Heart right ventricle (tissue), 16 donors: Measurements from ENCODE around the gene KHDC3L. TPM values are rescaled to one million over a fixed set of nuclear protein-coding genes. Genes with fewer than 3 reads are reported as not detected.

Experiments used
- ATAC-seq, 8 donors: fragments of 200-7000 bp; cut with Tn5 transposase; one replicate each; pipeline ENCODE4 v1.9.1; 2020; ENCODE audit warnings: mild to moderate bottlenecking in 8 of 8, moderate library complexity in 8 of 8, moderate number of reproducible peaks in 1 of 8
- DNase-seq, 2 donors: peaks; one replicate each; pipeline ENCODE4 v3.0.0-alpha.2; 2020
- H3K27ac ChIP-seq, 10 donors: fragments of 200-600 bp; sonication (generic) in 2 of 10; one replicate each; pipeline versions ENCODE4 v1.5.0 to v1.8.0; 2020 to 2022; ENCODE audit warnings: mild to moderate bottlenecking in 3 of 10
- H3K27me3 ChIP-seq, 7 donors: fragments of 200-600 bp; one replicate each; pipeline ENCODE4 v1.8.0; 2021 to 2022; ENCODE audit warnings: mild to moderate bottlenecking in 2 of 7
- H3K36me3 ChIP-seq, 9 donors: fragments of 200-600 bp; sonication (generic) in 1 of 9; one replicate each; pipeline versions ENCODE4 v1.5.0 to v1.8.0; 2020 to 2022; ENCODE audit warnings: mild to moderate bottlenecking in 2 of 9
- H3K4me1 ChIP-seq, 9 donors: fragments of 200-600 bp; sonication (generic) in 1 of 9; one replicate each; pipeline versions ENCODE4 v1.5.0 to v1.8.0; 2020 to 2022; ENCODE audit warnings: mild to moderate bottlenecking in 4 of 9
- H3K4me3 ChIP-seq, 10 donors: fragments of 200-600 bp; sonication (generic) in 2 of 10; one replicate each; pipeline versions ENCODE4 v1.5.0 to v1.8.0; 2020 to 2022; ENCODE audit warnings: mild to moderate bottlenecking in 7 of 10, moderate library complexity in 2 of 10
- H3K9me3 ChIP-seq, 11 donors: fragments of 200-600 bp in 10 of 11; sonication (generic) in 2 of 11; one replicate each; pipeline versions ENCODE4 v1.5.0 to v1.8.0; 2013 to 2022; ENCODE audit warnings: mild to moderate bottlenecking in 2 of 11, control low read depth in 1 of 11, moderate library complexity in 1 of 11
- CTCF ChIP-seq, 9 donors: fragments of 200-600 bp; sonication (generic) in 2 of 9; IDR thresholded peaks; one replicate each; pipeline versions ENCODE4 v1.5.0 to v1.8.0; 2021 to 2022; ENCODE audit warnings: antibody characterized with exemption in 9 of 9, mild to moderate bottlenecking in 5 of 9, moderate library complexity in 1 of 9
- WGBS, 2 donors: extraction: QIAGEN DNeasy Blood & Tissue Kit; methylation state at CpG; one replicate each; pipeline ENCODE4 v1.1.7; 2013; ENCODE audit warnings: inconsistent platforms in 1 of 2; 5-methylcytosine and 5-hydroxymethylcytosine counted together
- intact Hi-C, 10 donors: fragments of 100-400 bp; cut with DNase I; formaldehyde crosslinking; loops; one replicate each; pipeline versions ENCODE4 v1.11.1 to v1.14.2; 2022
- polyA plus RNA-seq, 2 donors: library from polyadenylated mRNA; stranded (reverse); fragments of 200-250 nt; gene quantifications; one replicate each; pipeline ENCODE4 v1.2.3, GENCODE V29; 2013
- total RNA-seq, 10 donors: library from RNA; stranded (reverse); fragmentation: NEBNext Ultra II Directional in 3 of 10; extraction: Animal tissue kit (Norgen Biotek cat#: 25700) in 3 of 10; gene quantifications; one replicate each; pipeline versions ENCODE4 v1.2.1 to v1.2.4, GENCODE V29; 2021 to 2023
- donor health status: Arrhythmogenic right ventricular cardiomyopathy.
- donor health status: ischemic (EF 13 %, LVEDD 7.1; RV severe dilation, severe dysfunction).
- donor health status: healthy with polysubstance abuse.
- donor health status: DM: no; HTN: yes; CAD: no.
- donor health status: DM: no; HTN: no; CAD: no.
- donor health status: ischemic (EF 25% LVEDD 6.9; RV normal size, moderate dysfunction).
- donor health status: ischemic (EF 25% LVEDD 5.7; RV mildly dilated, moderate dysfunction).
- donor health status: healthy.
- donor health status: DM: yes; HTN: yes; CAD: no.
- donor health status: Ischemic cardiomyopathy.
- donor health status: ischemic (EF 35%, LVEDD 5.7; RV mildly dilated, moderate dysfunction).
- donor health status: nonischemic (EF 11% LVEDD 7.7; RV severe dilation, severe dysfunction).
- donor health status: DM: yes; HTN: yes; CAD: no.
- donor health status: PGD.
- donor health status: ischemic (EF 29% LVEDD 5.4; RV normal size, mild dysfunction).
- donor health status: nonischemic (EF 23%, LVEDD 6.1; RV moderate dilation, normal function).

The KHDC3L gene
- total and polyA plus RNA-seq, 12 donors = not detected

DNA sequence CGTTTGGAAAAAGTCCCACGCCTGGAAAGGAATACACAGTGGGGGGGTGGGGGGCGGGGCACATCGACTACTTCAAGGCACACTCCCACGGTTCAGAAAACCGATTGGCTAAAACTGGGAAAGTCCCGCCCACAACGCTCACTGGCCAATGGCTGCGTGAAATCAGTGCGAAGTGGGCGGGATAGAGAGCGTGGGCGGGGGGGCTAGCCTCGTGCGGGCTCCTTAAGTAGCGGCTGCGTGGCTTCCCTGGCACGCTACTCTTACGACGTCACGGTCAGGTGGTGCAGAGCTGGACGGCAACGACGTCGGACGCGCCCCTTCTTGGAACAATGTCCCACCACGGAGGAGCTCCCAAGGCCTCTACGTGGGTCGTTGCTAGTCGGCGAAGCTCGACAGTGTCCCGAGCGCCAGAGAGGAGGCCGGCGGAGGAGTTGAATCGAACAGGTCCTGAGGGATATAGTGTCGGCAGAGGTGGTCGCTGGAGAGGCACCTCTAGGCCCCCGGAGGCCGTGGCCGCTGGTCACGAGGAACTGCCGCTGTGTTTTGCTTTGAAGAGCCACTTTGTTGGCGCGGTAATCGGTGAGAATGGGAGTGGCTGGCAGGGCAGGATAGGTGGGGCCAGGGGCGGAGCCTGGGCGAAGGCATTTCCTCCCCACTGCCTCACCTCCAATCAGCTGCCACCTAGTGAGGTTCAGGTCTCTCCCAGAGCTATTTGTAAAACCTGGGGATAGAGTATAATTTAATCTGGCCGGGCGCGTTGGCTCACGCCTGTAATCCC, 32.3 kb downstream of the KHDC3L start, which contains the start of gene DDX43:
Gene DDX43, plus strand, starts transcription at position 252 of the 778 bp plus-strand sequence. Its CDS starts 78 bp downstream, at position 330.
- Histone ChIP-seq H3K27ac (no peak within 1 kb of the TSS), H3K9me3 (no peaks in the 10 kb centered on the region), H3K27me3 (no peaks in the 10 kb centered on the region), H3K36me3 (no peaks in the 10 kb centered on the region), H3K4me3 (peak within 1 kb of the TSS in 5 of 10 donors; percentile 32 to 38 (median 35)), H3K4me1 (peaks cover 0 to under 1% (median 0%) of the 10 kb centered on the region in 9 donors)
- 71 to 76% methylated on average over 54 of the region's 54 CpGs for WGBS, 2 donors
- ATAC-seq (peak in 7 of 8 donors; percentile 43 to 94 (median 92)), DNase-seq (peak; percentile 27 to 79)
- no peak for TF ChIP-seq CTCF (IDR thresholded peaks at IDR 0.05)
- intact Hi-C loops = no loop called here

DNA sequence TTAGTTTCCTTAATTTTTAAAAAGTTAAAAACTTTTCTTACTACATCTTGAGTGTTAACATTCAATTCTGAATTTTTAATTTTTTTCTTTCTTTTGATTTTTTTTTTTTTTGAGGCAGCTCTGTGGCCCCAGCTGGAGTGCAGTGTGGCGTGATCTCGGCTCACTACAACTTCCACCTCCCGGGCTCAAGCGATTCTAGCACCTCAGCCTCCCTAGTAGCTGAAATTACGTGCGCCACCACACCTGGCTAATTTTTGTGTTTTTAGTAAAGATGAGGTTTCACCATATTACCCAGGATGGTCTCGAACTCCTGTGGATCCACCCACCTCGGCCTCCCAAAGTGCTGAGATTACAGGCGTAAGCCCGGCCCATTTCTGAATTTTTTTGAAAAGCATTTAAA, 33.4 kb downstream of the KHDC3L start:
- DNase-seq = no peak
- H3K36me3 ChIP-seq = no peaks in the 10 kb centered on the region
- H3K4me1 ChIP-seq = no peaks in the 10 kb centered on the region
- TF ChIP-seq CTCF (IDR thresholded peaks at IDR 0.05) = no peak
- H3K9me3 ChIP-seq = no peaks in the 10 kb centered on the region
- no peak overlapping the region for H3K4me3 ChIP-seq
- ATAC-seq = no peak
- H3K27ac ChIP-seq = no peak overlapping the region
- 95 to 96% methylated on average over 10 of the region's 10 CpGs for whole genome bisulfite sequencing, 2 donors
- H3K27me3 ChIP-seq = no peaks in the 10 kb centered on the region
- intact Hi-C loops = no loop called here

DNA sequence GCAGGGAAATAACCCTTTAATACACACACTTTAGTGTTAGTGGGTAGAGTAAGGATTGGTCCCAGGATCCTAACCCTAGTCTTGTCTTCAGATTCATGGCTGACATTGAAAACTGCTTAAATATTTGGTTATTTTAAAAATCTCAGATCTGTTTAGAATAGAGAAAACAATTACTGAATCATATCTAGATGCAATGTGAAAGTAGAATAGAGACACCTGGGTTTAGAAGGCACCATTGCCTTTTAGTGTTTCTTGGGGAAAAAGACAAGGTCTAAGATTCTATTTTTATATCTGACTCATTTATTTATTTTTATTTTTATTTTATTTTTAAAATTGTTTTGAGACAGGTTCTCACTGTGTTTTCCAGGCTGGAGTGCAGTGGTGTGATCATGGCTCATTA, 38.2 kb downstream of the KHDC3L start:
- H3K36me3 ChIP-seq = no peaks in the 10 kb centered on the region
- no peak overlapping the region for H3K27ac ChIP-seq
- no peaks in the 10 kb centered on the region for H3K4me1 ChIP-seq
- intact Hi-C loops = no loop called here
- no peak for TF ChIP-seq CTCF (IDR thresholded peaks at IDR 0.05)
- no peak for DNase-seq
- no peak for ATAC-seq
- H3K27me3 ChIP-seq = no peaks in the 10 kb centered on the region
- H3K9me3 ChIP-seq = no peaks in the 10 kb centered on the region
- no peak overlapping the region for H3K4me3 ChIP-seq

DNA sequence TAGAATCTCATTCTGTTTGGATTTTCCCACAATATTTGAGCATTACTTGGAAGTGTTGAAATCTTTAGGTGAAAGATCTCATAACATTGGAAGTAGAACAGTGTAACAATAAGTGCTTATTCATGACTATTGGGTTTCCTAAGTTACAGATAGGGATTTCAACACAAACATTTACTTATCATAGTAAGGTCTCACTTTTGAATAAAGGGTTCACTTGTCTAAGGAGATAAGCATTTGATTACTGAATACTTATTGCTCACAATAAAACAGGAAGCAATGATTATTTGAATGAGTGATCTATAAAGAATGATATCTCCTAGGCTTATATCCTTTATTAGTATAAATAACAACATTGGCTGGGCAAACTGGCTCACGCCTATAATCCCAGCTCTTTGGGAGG, 46.9 kb downstream of the KHDC3L start:
- TF ChIP-seq CTCF (IDR thresholded peaks at IDR 0.05) = no peak
- Histone ChIP-seq H3K9me3 (no peaks in the 10 kb centered on the region), H3K4me3 (no peak overlapping the region), H3K4me1 (no peaks in the 10 kb centered on the region), H3K27me3 (no peaks in the 10 kb centered on the region), H3K36me3 (no peaks in the 10 kb centered on the region), H3K27ac (no peak overlapping the region)
- 96 to 100% methylated on average over 1 of the region's 1 CpG for WGBS, 2 donors
- no peak for DNase-seq
- no peak for ATAC-seq
- intact Hi-C loops = no loop called here
